Islet of Langerhans (tissue), 1 donor: ENCODE measurements around the gene USP17L22.
"Not testable (repeated sequence)": the region's sequence is repeated elsewhere in the genome, so short reads cannot be mapped to it uniquely, and the experiment has no call there.

ENCODE experiments used
- FAIRE-seq: peaks from one replicate; lab custom pipeline; 2011; peaks lifted over from hg19 to GRCh38; lab: Jason Lieb, UNC

USP17L22 gene

GRCh38 chr4:9267319-9267718, at the start of gene USP17L22:
TSS of gene USP17L22 (plus strand) at chr4:9267619. CDS start at chr4:9267619, 0 bp downstream.
- not testable (repeated sequence) for FAIRE-seq

GRCh38 chr4:9219852-9220251, 47.6 kb upstream of the USP17L22 start, which contains the start of gene USP17L12:
TSS of gene USP17L12 (plus strand) at chr4:9220152. CDS start at chr4:9220152, 0 bp downstream.
- not testable (repeated sequence) for FAIRE-seq

- FAIRE-seq, result not testable (repeated sequence)
Measured at GRCh38 chr4:9224596-9224995, 42.8 kb upstream of the USP17L22 start, which contains the start of gene USP17L13. TSS of gene USP17L13 (plus strand) at chr4:9224896. CDS start at chr4:9224896, 0 bp downstream.

- not testable (repeated sequence) for FAIRE-seq
Measured at GRCh38 chr4:9230249-9230648, 37.2 kb upstream of the USP17L22 start.

- FAIRE-seq, result not testable (repeated sequence)
Measured at GRCh38 chr4:9234085-9234484, 33.3 kb upstream of the USP17L22 start, which contains the start of gene USP17L15. TSS of gene USP17L15 (plus strand) at chr4:9234385. CDS start at chr4:9234385, 0 bp downstream.

- FAIRE-seq, result not testable (repeated sequence)
Measured at GRCh38 chr4:9238461-9238860, 29.0 kb upstream of the USP17L22 start.

GRCh38 chr4:9243579-9243978, 23.8 kb upstream of the USP17L22 start, which contains the start of gene USP17L17:
TSS of gene USP17L17 (plus strand) at chr4:9243879. CDS start at chr4:9243879, 0 bp downstream.
- FAIRE-seq, result not testable (repeated sequence)

- not testable (repeated sequence) for FAIRE-seq
Measured at GRCh38 chr4:9247953-9248680, 19.3 kb upstream of the USP17L22 start, which contains the start of gene USP17L18. TSS of gene USP17L18 (plus strand) at chr4:9248630. CDS start at chr4:9248630, 0 bp downstream.

- FAIRE-seq, result not testable (repeated sequence)
Measured at GRCh38 chr4:9253078-9253477, 14.3 kb upstream of the USP17L22 start, which contains the start of gene USP17L19. TSS of gene USP17L19 (plus strand) at chr4:9253378. CDS start at chr4:9253378, 0 bp downstream.

- not testable (repeated sequence) for FAIRE-seq
Measured at GRCh38 chr4:9257824-9258223, 9.6 kb upstream of the USP17L22 start, which contains the start of gene USP17L20. TSS of gene USP17L20 (plus strand) at chr4:9258124. CDS start at chr4:9258124, 0 bp downstream.

- FAIRE-seq, result not testable (repeated sequence)
Measured at GRCh38 chr4:9262572-9262971, 4.8 kb upstream of the USP17L22 start, which contains the start of gene USP17L21. TSS of gene USP17L21 (plus strand) at chr4:9262872. CDS start at chr4:9262872, 0 bp downstream.

GRCh38 chr4:9271719-9272118, 4.3 kb downstream of the USP17L22 start:
- FAIRE-seq, result not testable (repeated sequence)
